ENCODE data around the gene CYLD. TPM values are rescaled to one million over a fixed set of nuclear protein-coding genes. Genes with fewer than 3 reads are reported as not detected.

Gene CYLD
- polyA plus RNA-seq, 1 donor (not counting 4 experiments of a cell fraction or from before 2014, with no cell fraction given), result 24.7 TPM

DNA sequence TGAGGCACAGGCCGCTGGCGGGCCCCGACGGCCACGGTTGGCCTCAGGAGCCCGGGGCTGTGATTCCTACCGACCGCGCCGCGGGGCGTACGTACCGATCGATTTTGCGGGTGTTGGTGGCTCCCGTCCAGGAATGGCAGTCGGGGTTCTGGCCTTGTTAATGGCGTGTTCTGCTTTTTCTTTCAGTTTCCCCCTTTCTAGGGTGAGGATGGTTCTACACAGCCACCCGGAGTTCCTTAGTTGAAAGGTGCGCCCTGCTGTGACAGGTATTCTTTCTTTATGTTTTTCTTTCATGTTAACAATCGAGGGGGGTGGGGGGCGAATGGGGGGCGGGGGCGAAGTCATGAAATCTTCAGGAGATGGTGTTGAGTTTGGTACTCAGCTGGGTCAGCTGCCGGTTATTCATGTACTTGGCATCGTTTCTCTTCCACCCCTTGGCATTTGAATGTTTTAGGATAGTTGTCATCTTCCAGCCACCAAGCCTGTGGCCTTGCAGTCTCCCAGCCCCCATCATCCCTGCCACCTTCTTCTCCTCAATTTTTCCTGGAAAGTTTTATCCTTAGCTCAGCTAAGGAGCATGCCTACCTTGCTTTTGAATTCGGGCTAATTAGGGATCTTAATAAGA, 802 bp downstream of the CYLD start:
- FAIRE-seq, result no peak
- Histone ChIP-seq H3K4me2 (ENCODE audit: control insufficient read depth, extremely low read depth, insufficient read depth, low read depth, low read length) (peak overlapping the region; percentile 94), H3K27me3 (ENCODE audit: control insufficient read depth, extremely low read depth, insufficient read depth, low read length) (no peaks in the 10 kb centered on the region), H3K9ac (ENCODE audit: control insufficient read depth, extremely low read depth, insufficient read depth, low read length) (peak overlapping the region; percentile 94), H3K27ac (ENCODE audit: control insufficient read depth, insufficient read depth, low read length) (peak overlapping the region; percentile 93), H3K79me2 (ENCODE audit: control insufficient read depth, insufficient read depth, low read length) (peaks cover 14% of the 10 kb centered on the region), H3K4me1 (ENCODE audit: control insufficient read depth, extremely low read depth, insufficient read depth, low read length) (peaks cover 44% of the 10 kb centered on the region), H4K20me1 (ENCODE audit: control insufficient read depth, extremely low read depth, insufficient read depth, low read length) (no peaks in the 10 kb centered on the region), H3K9me1 (ENCODE audit: control insufficient read depth, extremely low read depth, insufficient read depth, low read length) (peaks cover 2% of the 10 kb centered on the region), H3K4me3 (ENCODE audit: control insufficient read depth in 2 of 3, extremely low read depth in 1 of 3, insufficient read depth in 2 of 3, low read depth in 1 of 3, low read length in 3 of 3) (peak overlapping the region; percentile 81 to 87 (median 85)), H3K9me3 (ENCODE audit: control insufficient read depth, low read depth, low read length) (no peaks in the 10 kb centered on the region), H2AFZ (ENCODE audit: control insufficient read depth, low read length) (peak overlapping the region; percentile 41), H3K36me3 (ENCODE audit: control insufficient read depth in 2 of 2, extremely low read depth in 1 of 2, insufficient read depth in 2 of 2, low read length in 2 of 2) (no peaks in the 10 kb centered on the region)
- no peak for DNase-seq (ENCODE audit: low read depth, low spot score)
- TF ChIP-seq, protein P1, sequence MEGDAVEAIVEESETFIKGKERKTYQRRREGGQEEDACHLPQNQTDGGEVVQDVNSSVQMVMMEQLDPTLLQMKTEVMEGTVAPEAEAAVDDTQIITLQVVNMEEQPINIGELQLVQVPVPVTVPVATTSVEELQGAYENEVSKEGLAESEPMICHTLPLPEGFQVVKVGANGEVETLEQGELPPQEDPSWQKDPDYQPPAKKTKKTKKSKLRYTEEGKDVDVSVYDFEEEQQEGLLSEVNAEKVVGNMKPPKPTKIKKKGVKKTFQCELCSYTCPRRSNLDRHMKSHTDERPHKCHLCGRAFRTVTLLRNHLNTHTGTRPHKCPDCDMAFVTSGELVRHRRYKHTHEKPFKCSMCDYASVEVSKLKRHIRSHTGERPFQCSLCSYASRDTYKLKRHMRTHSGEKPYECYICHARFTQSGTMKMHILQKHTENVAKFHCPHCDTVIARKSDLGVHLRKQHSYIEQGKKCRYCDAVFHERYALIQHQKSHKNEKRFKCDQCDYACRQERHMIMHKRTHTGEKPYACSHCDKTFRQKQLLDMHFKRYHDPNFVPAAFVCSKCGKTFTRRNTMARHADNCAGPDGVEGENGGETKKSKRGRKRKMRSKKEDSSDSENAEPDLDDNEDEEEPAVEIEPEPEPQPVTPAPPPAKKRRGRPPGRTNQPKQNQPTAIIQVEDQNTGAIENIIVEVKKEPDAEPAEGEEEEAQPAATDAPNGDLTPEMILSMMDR (optimal IDR thresholded peaks at IDR 0.05 in 1 of 3, IDR thresholded peaks at IDR 0.05 in 1 of 3, conservative IDR thresholded peaks at IDR 0.05 in 1 of 3; ENCODE audit: extremely low read depth in 1 of 3, insufficient read depth in 2 of 3, low read length in 3 of 3), result no peak
- TF ChIP-seq EZH2 (IDR thresholded peaks at IDR 0.05; ENCODE audit: low read length), result no peak
- dilution Hi-C loops (cut with MboI; ENCODE audit: extremely low pct_ligation_motif_present, low sequenced_read_pairs), result no loop called here

DNA sequence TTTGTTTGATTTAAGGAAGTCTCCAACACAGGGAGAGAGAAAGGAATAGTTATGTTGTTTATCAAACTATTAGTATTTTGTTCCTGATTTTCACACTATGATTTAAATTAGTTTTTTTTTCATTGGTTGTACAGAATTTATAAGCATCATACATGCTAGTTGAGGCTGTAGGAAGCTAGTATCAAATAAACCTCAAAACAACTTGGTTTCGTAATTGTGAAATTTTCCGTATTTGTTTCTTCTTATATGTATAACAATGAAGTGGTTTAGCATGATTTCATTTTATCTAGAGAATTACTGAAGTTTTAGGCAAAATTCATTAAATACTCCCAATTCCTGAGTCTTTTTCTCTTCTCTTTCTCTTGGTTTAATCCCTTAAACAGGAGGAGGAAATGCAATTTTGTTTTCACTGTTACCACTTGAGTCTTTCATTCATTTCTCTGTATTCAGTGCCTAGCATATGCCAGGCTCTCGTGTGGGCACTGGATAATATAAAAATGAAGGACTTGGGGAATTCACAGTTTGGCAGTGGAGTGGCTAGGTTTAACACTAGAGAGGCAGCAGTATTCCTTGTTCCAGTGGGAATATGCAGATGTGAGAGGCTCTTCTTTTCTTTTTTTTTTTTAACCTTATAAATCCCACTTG, 1.8 kb downstream of the CYLD start:
- dilution Hi-C loops (cut with MboI; ENCODE audit: extremely low pct_ligation_motif_present, low sequenced_read_pairs), result no loop called here
- TF ChIP-seq, protein P1 (optimal IDR thresholded peaks at IDR 0.05 in 1 of 3, IDR thresholded peaks at IDR 0.05 in 1 of 3, conservative IDR thresholded peaks at IDR 0.05 in 1 of 3; ENCODE audit: extremely low read depth in 1 of 3, insufficient read depth in 2 of 3, low read length in 3 of 3), result no peak
- TF ChIP-seq EZH2 (IDR thresholded peaks at IDR 0.05; ENCODE audit: low read length), result no peak
- Histone ChIP-seq H2AFZ (ENCODE audit: control insufficient read depth, low read length) (no peak overlapping the region), H3K36me3 (ENCODE audit: control insufficient read depth in 2 of 2, extremely low read depth in 1 of 2, insufficient read depth in 2 of 2, low read length in 2 of 2) (no peaks in the 10 kb centered on the region), H3K4me3 (ENCODE audit: control insufficient read depth in 2 of 3, extremely low read depth in 1 of 3, insufficient read depth in 2 of 3, low read depth in 1 of 3, low read length in 3 of 3) (peak overlapping the region in 2 of 3 experiments; percentile 81 to 85), H3K27me3 (ENCODE audit: control insufficient read depth, extremely low read depth, insufficient read depth, low read length) (no peaks in the 10 kb centered on the region), H3K4me1 (ENCODE audit: control insufficient read depth, extremely low read depth, insufficient read depth, low read length) (peaks cover 46% of the 10 kb centered on the region), H3K79me2 (ENCODE audit: control insufficient read depth, insufficient read depth, low read length) (peaks cover 14% of the 10 kb centered on the region), H3K4me2 (ENCODE audit: control insufficient read depth, extremely low read depth, insufficient read depth, low read depth, low read length) (peak overlapping the region; percentile 94), H3K9ac (ENCODE audit: control insufficient read depth, extremely low read depth, insufficient read depth, low read length) (peak overlapping the region; percentile 94), H3K9me1 (ENCODE audit: control insufficient read depth, extremely low read depth, insufficient read depth, low read length) (peaks cover 2% of the 10 kb centered on the region), H3K9me3 (ENCODE audit: control insufficient read depth, low read depth, low read length) (no peaks in the 10 kb centered on the region), H4K20me1 (ENCODE audit: control insufficient read depth, extremely low read depth, insufficient read depth, low read length) (no peaks in the 10 kb centered on the region), H3K27ac (ENCODE audit: control insufficient read depth, insufficient read depth, low read length) (peak overlapping the region; percentile 93)
- FAIRE-seq (no peak), DNase-seq (ENCODE audit: low read depth, low spot score) (no peak)
